Diencephalon (tissue), 1 donor: Measurements from ENCODE around the gene ANKRD33B. TPM values are rescaled to one million over a fixed set of nuclear protein-coding genes. Genes with fewer than 3 reads are reported as not detected.

Source experiments
- small RNA-seq: library from RNA; depleted of rRNA; stranded (forward); fragments of <200 nt; gene quantifications from one replicate; pipeline ENCODE3, GENCODE V24; 2014
- total RNA-seq: library from RNA; depleted of rRNA; stranded (reverse); fragments of >200 nt; gene quantifications from one replicate; pipeline ENCODE4 v1.2.3, GENCODE V29; 2014

The ANKRD33B gene
- 1.8 TPM for total RNA-seq

DNA sequence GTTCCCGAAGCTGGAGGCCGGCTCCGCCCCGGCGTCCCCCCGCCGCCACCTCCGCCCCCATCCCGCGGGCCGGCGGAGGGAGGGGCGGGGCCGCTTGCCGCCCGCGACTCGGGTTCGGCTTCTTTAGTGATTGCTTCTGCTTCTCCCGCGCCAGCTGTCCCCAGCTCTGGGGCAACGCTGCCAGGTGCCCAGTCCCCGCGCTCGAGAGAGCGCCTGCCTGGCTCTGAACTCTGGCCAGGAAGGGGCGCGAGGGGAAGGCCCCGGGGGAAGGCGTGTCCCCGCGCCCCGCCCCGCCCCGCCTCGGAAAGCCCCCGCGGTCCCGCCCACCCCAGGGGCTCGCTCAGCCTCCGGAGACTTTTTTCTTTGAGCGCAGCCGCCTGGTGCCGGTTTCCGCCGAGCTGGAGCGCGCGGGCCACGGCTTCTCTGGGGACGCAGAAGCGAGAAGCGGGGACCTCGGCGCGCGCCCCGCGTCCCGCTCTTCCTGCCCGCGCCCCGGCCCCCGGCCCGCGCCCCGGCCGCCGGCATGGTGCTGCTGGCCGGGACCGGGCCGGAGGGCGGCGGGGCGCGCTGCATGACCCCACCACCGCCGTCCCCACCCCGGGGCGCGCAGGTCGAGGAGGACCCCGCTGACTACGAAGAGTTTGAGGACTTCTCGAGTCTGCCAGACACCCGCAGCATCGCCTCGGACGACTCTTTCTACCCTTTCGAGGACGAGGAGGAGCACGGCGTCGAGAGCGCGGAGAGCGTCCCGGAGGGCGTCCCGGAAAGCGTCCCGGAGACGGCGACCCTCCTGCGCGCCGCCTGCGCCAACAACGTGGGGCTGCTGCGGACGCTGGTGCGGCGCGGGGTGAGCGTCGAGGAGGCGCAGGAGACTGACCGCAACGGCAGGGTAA, at the start of gene ANKRD33B:
TSS of gene ANKRD33B (plus strand) at position 126 of the 893 bp plus-strand sequence. CDS start at position 524, 398 bp downstream.

Small RNA genes within 50 kb of the gene (small RNA-seq; reads per million reads assigned to genes)
- gene AC012629.4 (not detected), gene AC112200.1 (not detected)

Other genes with a start within 250 kb of the ANKRD33B start
- gene MARCHF6, start 210.4 kb upstream of the ANKRD33B start, total RNA-seq: 248 TPM
- 12.0 TPM for gene ROPN1L, start 122.2 kb upstream of the ANKRD33B start, total RNA-seq
- 12.9 TPM for gene DAP, start 197.2 kb downstream of the ANKRD33B start, total RNA-seq